Medulla oblongata (tissue), 1 donor: ENCODE measurements around the gene AEBP2.
"Not testable (repeated sequence)": the region's sequence is repeated elsewhere in the genome, so short reads cannot be mapped to it uniquely, and the experiment has no call there.

Experiments
- DNase-seq: peaks from one replicate; pipeline ENCODE4 v3.0.0-alpha.2; 2015; ENCODE audit errors: extremely low spot score

Gene AEBP2

DNA sequence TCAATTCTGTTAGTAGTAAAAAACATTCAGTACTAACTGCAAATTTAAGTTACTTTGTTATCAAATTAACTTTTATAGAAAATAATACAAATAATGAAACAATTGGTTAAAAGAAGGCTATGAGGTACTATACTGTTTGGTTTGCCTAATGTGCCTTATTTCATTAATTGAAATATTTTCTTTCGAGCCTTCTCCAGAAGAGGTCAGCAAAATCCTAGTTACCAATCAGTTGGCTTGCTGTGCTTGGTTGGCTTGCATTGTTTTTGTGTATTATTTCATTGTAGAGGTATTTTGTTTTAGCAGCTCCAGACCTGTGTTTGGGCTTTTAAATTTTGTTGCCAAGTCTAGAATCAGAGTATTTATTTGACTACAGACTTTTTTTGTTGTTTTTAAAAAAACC lies 68.5 kb downstream of the AEBP2 start:
- peak; percentile 48 for DNase-seq

DNA sequence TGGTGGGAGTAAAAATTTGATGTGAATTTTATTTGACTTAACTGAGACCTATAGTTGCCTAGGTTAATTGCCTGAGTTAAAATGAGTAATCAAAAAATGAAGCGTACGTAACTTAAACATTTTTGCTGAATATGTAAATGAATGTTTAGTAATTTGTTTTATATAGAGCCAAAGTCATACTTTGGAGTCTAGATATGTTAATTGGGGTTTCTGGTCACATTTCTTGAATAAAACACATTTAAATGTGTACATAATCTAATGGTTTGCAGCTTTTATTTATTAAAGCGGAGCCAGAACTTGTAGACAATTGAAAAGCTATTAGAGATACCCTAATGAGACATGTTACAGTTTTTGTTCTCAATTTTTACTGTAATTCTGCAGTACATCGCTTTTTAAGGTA lies 71.2 kb downstream of the AEBP2 start:
- no peak for DNase-seq

DNA sequence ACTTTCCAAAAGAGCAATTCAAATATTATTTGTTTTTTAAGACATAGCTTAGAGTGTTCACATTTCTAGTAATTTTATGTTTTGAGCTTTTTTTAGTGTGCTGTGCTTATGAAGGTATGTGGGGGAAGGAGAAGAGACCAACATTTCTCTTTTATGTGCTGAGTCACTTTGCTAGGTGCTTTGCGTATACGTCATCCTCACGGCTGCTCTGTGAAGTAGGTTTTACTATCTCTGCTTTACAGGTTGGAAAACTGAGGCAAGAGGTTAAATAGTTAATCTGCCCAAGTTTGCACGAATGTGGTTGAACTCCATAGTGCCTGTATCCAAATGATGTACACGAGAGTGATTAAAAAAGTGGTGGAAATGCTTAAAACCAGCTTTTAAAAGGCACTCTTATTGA lies 75.9 kb downstream of the AEBP2 start:
- DNase-seq: no peak

DNA sequence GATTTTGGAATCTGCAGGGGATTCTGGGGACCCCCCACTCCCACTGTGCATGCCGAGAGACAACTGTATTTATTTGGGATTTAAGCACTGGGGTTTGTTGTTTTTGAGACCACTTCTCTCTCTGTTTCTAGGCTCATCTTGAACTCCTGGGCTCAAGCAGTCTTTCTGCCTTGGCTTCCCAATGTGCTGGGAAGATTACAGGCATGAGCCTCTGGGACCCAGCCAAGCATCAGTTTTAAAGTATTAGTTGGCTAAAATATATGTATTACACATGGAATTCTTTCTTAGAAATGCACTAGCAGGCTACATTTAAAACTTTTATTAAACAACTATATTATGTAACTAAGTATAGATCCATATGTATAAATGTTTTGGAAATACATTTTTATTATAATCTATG lies 78.3 kb downstream of the AEBP2 start:
- DNase-seq: no peak

DNA sequence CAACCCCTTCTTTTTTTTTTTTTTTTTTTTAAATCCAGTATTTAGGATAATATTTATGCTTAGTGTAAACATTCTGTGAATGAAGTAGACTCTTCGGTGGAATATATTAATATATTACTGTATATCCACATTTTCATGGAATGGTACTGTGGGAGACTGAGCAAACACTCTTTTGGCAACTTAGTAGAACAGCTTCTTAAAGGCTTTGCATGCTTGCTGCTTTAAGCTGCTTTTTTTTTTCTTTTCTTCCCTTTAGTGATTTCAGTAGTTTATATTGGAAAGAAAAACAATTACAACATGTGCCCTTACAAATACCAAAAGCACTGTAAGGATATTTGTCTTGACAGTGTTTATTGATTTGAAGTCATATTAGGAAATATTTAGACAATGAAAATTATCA lies 78.9 kb downstream of the AEBP2 start:
- DNase-seq: no peak

DNA sequence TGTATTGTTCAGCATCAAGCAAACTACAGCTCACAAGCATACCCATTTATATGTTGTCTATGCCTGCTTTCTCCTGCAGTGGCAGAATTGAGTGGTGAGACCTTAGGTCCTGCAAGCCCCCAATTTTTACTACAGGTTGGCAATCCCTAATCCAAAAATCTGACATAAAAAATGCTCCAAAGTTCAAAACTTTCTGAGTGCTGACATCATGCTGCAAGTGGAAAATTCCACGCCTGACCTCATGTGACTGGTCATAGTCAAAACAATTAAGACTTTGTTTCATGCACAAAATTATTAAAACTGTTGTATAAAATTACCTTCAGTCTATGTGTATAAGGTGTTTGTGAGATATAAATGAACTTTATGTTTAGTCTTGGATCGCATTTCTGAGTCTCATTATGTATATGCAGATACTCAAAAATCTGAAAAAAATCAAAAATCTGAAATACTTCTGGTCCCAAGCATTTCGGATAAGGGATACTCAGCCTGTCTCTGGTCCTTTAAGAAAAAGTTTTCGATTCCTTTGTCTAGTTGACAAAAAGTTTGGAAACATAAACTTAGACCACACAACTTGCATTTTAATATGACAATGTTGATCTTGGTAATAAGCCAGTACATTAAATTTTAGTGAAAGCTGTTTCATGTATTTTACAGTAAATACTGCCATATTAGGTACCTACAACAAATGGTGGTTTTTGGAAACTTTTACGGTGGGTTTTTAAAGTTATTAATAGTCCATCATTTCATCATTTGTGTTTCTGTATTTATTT lies 81.5 kb downstream of the AEBP2 start:
- DNase-seq: no peak

DNA sequence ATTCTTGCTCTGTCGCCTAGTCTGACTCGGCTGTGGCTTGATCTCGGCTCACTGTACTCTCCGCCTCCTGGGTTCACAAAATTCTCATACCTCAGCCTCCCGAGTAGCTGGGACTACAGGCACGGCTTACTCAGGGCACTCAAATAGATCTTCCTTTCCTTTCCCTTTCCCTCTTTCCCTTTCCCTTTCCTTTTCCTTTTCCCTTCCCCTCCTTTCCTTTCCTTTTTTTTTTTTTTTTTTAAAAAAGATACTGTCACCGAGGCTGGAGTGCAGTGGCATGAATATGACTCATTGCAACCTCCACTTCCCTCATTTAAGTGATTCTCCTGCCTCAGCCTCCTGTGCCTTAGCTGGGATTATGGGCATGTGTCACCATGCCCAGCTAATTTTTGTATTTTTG lies 86.0 kb downstream of the AEBP2 start:
- DNase-seq: no peak

DNA sequence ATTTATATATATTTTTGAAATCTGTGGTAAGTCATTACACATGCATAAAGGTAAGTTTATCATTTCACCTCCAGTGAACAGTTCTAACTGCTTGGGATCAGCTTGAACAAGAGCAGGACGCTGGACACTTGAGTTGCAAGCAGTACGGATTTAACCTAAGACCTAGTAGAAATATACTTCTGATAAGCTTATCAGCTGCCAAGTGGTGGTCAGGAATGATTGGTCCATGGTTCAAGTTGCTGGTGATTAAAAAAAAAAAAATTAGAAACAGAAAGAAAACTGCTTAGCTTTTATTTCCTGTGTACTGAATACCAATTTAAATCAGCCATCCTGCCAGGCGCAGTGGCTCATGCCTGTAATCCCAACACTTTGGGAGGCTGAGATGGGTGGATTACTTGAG lies 88.6 kb downstream of the AEBP2 start:
- DNase-seq: no peak

DNA sequence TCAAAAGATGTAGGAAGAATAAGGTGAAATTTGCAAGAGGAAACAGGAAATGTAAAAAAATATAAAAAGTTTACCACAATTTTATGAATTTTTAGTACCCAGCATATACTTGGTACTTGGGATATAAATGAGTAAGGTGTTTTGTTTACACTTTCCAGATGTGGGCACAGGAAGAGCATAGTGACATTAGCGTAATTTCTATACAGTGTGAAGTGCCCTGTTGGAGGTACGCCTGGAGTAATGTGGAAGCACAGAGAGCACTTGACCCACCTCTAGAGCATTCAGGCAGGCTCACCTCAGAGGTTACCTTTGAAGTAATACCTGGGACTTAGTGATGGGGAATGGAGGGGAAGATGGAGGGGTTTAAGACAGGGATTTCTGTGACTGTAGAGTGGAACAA lies 89.5 kb downstream of the AEBP2 start:
- DNase-seq: no peak

DNA sequence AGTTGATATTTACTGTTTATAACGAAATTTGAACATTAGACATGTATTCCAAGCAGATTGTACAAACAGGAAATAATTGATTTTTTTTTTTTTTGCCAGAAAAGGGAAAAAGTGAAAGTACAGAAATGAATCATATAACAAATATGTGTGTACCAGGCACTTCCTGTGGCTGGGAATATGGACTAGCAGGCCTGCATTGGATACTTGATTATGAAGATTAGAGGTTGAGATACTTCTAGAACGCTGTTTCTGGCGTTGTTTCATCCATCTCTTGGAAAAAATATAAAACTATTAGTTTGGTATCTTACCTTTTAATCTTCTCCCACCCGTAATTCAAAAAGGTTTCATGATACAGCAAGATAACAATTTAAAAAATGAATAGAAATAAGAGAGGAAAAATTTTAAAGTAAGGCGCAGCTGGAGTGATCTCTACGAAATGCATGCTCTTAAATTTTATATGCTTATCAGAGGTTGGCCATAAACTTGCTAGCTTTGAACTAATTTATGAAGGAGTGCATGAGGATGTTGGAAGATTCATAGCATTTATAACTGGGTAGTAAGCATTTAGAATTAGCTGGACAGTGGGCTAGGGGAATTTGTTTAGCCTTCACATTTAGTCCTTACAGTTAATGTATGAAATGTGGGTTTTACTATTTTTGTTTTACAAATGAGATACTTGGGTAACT lies 90.8 kb downstream of the AEBP2 start:
- DNase-seq: no peak

DNA sequence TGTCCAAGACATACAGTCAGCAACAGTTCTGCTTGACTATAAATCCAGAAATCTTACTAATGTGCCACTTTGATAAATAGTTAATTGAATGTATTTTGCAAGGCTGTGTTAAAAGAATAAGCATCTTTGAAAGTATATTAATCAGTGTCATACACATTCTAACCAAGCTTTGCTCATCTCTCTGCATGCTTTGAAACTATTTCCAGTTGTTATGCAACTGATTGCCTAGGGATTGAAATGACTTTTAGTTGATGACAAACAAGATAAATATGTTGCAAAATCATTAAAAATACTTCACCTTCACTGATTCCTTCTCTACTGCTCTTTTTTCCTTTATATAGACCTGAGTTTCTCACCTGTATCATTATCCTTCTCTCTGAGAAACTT lies 91.3 kb downstream of the AEBP2 start:
- no peak for DNase-seq

DNA sequence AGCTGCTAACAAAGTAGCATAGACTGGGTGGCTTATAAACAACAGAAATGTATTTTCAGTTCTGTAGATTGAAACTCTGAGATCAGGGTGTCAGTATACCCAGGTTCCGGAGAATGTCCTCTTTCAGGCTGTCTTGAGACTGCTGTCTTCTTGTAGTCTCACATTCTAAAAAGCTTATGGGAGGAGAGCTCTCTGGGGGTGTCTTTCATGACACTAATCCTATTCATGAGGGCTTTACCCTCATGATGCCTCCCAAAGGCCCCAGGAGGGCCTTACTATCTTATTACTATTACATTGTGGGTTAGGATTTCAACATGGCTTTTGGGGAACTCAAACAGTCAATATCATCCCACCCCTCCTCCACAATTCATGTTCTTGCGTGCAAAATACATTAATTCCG lies 94.3 kb downstream of the AEBP2 start:
- DNase-seq: no peak

DNA sequence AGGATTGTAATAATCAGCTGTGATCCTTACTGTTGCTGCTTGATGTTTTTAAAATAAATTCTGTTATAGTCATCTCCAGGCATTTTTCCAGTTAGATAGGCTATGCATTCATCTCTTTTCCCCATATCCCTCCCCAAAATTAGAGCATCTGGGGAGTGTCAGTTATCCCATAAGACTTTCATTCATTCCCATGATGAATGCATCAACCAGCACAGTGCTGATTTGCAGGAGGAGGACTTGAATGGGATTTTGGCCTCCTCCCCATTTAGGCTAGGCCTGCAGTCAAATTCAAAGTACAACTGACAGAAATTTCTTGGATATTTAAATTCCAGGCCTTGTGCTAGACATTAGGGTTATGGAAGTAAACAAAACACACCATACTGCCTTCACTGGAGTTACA lies 99.8 kb downstream of the AEBP2 start:
- no peak for DNase-seq

DNA sequence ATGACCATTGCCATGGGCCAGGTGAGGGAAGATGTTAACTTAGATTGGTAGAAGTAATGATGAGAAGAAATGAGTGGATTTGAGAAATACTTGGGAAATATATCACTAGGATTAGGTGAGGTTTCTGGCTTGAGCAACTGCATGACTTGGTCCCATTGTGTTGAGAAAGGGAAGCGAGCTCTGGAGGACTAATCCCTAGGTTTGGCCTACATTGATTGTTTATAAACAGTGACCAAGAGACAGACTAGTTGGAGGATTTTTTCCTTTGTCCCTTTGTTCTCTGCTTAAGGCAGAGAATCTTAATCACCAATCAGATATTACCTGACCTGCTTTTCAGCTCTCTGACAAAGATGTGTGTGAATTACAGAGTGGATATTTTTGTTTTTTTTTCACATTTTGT lies 100.5 kb downstream of the AEBP2 start:
- no peak for DNase-seq

DNA sequence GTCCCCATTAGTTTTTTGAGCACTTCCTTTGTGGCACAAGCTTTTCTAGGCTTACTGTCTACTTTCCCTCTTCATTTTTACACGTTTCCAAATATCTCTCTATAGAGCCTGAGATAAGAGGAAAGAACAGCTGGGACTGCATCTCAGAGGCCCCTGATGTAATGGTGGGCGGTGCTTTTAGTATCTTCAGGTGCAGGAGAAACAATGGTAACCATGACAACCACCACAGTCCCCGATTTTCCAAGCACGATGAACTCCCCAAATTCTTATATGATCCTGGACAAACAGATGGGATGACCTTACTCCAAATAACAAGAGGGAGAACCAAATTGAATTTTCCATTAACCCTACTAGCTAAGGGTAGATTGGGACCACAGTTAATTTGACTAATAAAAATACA lies 103.3 kb downstream of the AEBP2 start:
- DNase-seq: no peak

DNA sequence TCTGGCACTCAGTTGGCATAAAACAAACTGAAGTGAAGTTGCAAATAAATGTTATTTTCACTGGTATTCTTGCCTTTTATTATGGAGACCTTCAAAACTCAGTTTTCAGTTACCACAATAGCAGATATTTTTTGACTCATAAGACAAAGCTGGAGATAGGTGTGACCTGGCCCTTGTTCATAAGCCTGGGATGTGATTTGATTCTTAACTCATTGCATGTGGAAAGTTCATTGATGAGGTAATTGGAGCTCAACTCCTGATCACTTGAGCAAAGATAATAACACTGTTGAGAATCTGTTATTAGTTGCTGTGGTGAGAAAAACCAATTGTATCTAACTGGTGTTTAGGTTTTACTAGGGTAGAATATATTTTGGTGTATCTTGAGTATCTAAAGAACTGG lies 105.1 kb downstream of the AEBP2 start:
- no peak for DNase-seq

DNA sequence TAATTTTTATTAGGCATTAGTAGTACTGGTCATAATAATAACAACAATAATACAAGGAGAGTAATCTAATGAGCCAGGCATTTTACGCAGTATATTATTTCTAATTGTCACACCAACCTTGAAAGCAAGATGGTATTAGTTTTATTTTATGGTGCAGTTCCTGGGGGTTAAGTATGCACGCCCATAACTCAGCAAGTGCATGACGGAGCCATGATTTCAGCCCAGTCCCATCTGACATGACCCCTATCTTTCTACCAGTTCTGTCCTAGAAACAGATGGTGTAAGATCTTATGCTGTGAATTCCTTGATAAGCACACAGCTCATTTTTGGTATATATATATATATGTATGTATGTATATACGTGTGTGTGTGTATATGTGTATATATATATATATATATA lies 106.0 kb downstream of the AEBP2 start:
- no peak for DNase-seq

DNA sequence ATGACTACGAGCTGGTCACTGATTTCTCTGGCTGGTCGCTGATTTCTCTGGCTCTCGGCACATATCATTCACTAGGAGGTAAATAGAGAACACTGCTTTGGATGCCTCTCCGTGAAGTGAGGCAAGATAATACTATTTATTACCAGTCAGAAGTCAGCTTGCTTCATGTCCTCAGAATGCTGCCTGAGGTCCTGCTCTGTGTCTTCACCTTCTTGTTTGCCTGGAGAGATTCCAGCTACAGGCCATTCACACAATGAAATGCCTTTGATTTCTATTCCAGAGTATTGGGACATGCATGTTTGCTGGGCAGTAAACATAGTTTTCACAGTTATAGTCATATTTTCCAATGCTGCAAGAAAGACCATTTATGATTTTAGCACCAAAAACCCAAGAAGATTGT lies 106.7 kb downstream of the AEBP2 start:
- peak; percentile 5 for DNase-seq

DNA sequence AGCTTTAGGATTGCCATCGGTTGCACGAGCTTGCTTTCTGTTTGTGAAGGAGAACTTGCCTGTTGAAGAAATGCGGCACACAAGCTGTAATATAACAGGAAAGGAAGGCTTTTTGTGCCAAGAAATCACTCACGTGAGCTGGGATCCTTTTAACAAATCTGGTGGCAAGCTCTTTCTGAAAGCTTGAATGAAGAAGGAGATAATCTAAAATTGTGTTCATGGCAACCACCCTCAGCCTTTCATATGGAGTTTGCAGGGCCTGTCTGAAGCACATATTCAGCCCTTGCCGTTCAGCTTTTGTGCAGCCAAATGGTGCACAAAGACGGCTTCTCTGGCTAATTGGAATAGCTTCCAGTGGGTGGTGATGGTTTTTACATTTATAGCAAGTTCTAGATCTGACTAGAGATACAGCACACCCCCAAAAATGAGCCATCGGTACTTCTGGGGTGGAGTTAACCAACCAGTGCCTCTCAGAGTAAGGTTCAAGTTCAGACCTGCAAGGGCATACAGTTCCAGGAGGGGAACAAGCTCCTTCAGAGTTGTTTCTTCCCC lies 107.4 kb downstream of the AEBP2 start:
- peak; percentile 33 for DNase-seq

DNA sequence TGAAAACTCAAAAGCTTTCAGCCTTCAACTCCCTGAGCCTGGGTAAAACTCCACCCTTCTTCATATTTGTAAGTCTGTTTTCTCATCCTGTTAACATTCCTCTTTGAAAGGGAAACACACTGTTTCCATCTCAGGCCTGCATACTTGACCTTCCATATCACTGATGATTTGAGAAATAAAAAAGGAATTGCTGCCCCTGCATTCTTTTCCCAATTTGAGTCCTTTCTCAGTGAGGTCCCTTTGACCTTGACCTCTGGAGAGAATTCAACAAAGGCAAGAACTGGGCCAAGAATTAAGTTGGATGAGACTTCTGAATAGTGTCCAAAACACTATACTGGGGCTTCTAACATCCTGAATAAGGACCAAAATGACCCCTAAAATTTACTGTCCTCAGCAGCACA lies 108.0 kb downstream of the AEBP2 start:
- DNase-seq: peak; percentile 5

DNA sequence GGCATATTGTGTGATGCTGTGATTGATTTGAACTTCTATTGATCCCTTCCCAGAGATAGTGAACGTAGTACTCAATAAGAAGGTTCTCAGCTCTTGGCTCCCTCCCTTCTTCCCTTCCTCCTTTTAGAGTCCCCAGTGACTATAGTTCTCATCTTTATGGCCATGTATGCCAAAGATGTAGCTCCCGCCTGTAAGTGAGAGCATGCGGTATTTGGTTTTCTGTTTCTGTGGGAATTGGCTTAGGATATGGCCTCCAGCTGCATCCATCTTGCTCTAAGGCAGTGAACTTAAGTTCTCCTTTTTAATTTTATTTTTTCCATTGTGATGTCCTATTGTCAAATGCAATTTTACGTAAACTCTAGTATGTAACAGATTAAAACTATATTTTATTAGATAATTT lies 109.5 kb downstream of the AEBP2 start:
- DNase-seq: no peak

DNA sequence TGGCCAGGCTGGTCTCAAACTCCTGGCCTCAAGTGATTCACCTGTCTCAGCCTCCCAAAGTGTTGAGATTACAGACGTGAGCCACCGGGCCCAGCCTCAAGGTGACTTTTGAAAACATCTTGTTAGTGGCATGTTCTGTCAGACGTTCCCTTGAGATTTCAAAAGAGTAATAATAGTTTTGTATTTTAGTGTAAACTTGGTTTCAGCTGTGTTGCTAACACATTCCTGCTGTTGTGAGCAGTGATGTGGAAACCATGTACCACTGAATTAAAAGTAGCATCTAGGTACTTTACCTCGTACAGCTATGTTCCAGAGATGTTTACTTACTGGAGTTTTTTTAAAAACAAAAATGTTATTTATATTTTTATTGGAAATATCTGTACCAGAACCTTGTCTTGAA lies 111.3 kb downstream of the AEBP2 start:
- no peak for DNase-seq

DNA sequence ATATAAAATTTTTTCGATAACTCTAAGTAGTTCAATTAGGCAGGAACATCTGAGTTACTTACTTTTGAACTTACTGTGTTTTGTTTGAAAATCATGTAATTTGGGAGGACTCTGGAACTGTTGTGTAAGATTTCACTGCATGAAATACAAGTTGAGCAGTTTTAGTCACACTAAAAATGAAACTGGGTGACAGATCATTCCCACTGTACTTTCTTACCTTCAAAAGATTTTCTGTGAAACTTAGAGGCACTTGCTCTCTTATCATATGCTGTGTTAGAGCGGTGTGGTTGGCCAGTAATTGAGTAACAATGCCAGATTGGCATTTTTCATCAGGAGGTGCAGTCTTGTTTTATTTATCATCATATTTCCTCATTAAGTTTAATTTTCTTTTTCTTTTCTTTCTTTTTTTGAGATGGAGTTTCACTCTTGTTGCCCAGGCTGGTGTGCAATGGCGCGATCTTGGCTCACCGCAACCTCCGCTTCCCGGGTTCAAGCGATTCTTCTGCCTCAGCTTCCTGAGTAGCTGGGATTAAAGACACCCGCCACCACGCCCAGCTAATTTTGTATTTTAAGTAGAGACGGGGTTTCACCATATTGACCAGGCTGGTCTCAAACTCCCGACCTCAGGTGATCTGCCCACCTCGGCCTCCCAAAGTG lies 113.3 kb downstream of the AEBP2 start:
- not testable (repeated sequence) for DNase-seq
